ENCODE measurements around the gene CAMK1. TPM values are rescaled to one million over a fixed set of nuclear protein-coding genes. Genes with fewer than 3 reads are reported as not detected.

Gene CAMK1
- total and polyA plus RNA-seq, 3 experiments from 2014 or later: 2.9 to 27.4 (median 27.0) TPM

DNA sequence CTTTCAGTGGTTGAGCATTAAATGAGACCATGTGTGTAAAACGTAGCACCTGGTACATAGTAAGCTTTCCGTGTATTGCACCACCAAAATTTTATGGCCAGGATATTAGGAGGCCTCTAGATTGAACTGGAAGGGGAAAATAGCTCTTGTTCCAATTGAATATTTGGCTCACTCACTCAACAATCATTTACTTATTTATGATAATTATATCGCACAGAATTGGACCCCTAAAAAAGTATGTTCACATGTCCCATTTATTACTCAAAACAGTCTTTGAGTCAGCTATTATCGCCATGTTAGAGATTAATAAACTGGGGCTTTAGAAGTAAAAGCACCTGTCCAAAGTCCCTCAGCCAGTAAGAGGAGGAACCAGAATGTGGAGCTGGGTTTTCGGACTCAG is 35.2 kb upstream of the CAMK1 start:
- H3K4me1 ChIP-seq (ENCODE audit: insufficient read depth, low read length): peaks cover 21% of the 10 kb centered on the region
- peaks cover 28 to 41% (median 40%) of the 10 kb centered on the region in 3 donors for H3K4me1 Mint-ChIP-seq
- ChIA-PET CTCF (interaction anchor here (0.9 to 1.9 kb wide), 3 partner anchors 9 to 55 kb away, joined by 3 to 8 read pairs (median 4); partner anchors contain the start of gene OGG1), POLR2A (interaction anchor here (1.9 kb wide), 1 partner anchor 12 kb away, joined by 7 read pairs; the partner anchor contains the start of genes ARPC4 and TADA3)
- H3K4me3 ChIP-seq (ENCODE audit: low read length): no peak overlapping the region
- H3K36me3 ChIP-seq (ENCODE audit: insufficient read depth, low read length): peaks cover 53% of the 10 kb centered on the region
- H3K27ac Mint-ChIP-seq: peak overlapping the region in 3 of 8 donors; percentile 11 to 75 (median 29)
- H3K36me3 Mint-ChIP-seq: peaks cover 6 to 75% (median 11%) of the 10 kb centered on the region in 3 donors
- no peaks in the 10 kb centered on the region for H3K27me3 ChIP-seq (ENCODE audit: insufficient read depth, low read length, poor library complexity, severe bottlenecking)
- no peaks in the 10 kb centered on the region for H3K27me3 Mint-ChIP-seq
- no peaks in the 10 kb centered on the region for H3K9me3 Mint-ChIP-seq
- DNase-seq: no peak
- no peak overlapping the region for H3K4me3 Mint-ChIP-seq
- no peak overlapping the region for H3K27ac ChIP-seq (ENCODE audit: low read depth, low read length)
- no peaks in the 10 kb centered on the region for H3K9me3 ChIP-seq (ENCODE audit: low read length)

DNA sequence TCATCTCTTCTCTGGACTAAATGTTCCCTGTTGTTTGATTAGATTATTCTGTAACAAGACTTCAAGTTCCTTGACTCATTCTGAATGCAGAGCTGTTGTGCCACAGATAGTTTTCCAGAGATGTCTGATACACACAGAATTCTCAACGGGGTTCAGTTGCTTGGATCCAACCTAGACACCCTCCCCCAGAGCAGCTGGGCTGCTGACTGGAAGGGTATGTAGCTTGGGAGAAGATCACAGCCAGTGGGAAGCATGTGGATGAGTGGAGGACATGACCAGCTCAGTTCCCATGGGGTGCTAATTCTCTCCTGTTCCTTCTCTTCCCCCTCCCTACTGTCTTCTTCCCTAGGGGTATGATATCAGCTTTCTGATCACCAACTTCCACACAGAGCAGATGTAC is 33.7 kb upstream of the CAMK1 start:
- no peak overlapping the region for H3K4me3 Mint-ChIP-seq
- peaks cover 6 to 82% (median 16%) of the 10 kb centered on the region in 3 donors for H3K36me3 Mint-ChIP-seq
- H3K27ac Mint-ChIP-seq: peak overlapping the region in 4 of 8 donors; percentile 23 to 70 (median 39)
- H3K9me3 Mint-ChIP-seq: no peaks in the 10 kb centered on the region
- no peak for DNase-seq
- CTCF ChIA-PET: interaction anchor here (1.9 kb wide), 1 partner anchor 11 kb away, joined by 8 read pairs; no protein-coding TSS in a partner anchor
- Histone ChIP-seq H3K4me3 (ENCODE audit: low read length) (no peak overlapping the region), H3K9me3 (ENCODE audit: low read length) (no peaks in the 10 kb centered on the region), H3K36me3 (ENCODE audit: insufficient read depth, low read length) (peaks cover 65% of the 10 kb centered on the region), H3K4me1 (ENCODE audit: insufficient read depth, low read length) (peaks cover 10% of the 10 kb centered on the region), H3K27ac (ENCODE audit: low read depth, low read length) (no peak overlapping the region), H3K27me3 (ENCODE audit: insufficient read depth, low read length, poor library complexity, severe bottlenecking) (no peaks in the 10 kb centered on the region)
- POLR2A ChIA-PET: interaction anchor here (0.6 kb wide), 1 partner anchor 118 kb away, joined by 3 read pairs; no protein-coding TSS in a partner anchor
- peaks cover 23 to 39% (median 28%) of the 10 kb centered on the region in 3 donors for H3K4me1 Mint-ChIP-seq
- H3K27me3 Mint-ChIP-seq: no peaks in the 10 kb centered on the region

DNA sequence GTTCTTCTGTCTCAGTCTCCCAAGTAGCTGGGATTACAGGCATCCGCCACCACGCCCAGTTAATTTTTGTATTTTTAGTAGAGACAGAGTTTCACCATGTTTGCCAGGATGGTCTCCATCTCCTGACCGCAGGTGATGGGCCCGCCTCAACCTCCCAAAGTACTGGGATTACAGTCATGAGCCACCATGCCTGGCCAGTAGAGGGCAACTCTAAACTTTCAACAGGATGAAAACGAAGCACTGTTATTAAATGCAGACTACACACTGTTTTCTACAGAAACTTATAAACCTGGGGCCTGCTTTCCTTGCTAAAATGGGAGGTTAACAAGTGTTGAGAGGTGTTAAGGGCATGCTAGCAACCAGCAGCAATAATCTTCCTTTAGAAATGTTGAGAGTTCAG is 30.8 kb upstream of the CAMK1 start:
- no peaks in the 10 kb centered on the region for H3K27me3 ChIP-seq (ENCODE audit: insufficient read depth, low read length, poor library complexity, severe bottlenecking)
- peaks cover 26 to 43% (median 34%) of the 10 kb centered on the region in 3 donors for H3K4me1 Mint-ChIP-seq
- CTCF ChIA-PET: interaction anchor here (1.4 kb wide), 1 partner anchor 146 kb away, joined by 3 read pairs; no protein-coding TSS in a partner anchor

DNA sequence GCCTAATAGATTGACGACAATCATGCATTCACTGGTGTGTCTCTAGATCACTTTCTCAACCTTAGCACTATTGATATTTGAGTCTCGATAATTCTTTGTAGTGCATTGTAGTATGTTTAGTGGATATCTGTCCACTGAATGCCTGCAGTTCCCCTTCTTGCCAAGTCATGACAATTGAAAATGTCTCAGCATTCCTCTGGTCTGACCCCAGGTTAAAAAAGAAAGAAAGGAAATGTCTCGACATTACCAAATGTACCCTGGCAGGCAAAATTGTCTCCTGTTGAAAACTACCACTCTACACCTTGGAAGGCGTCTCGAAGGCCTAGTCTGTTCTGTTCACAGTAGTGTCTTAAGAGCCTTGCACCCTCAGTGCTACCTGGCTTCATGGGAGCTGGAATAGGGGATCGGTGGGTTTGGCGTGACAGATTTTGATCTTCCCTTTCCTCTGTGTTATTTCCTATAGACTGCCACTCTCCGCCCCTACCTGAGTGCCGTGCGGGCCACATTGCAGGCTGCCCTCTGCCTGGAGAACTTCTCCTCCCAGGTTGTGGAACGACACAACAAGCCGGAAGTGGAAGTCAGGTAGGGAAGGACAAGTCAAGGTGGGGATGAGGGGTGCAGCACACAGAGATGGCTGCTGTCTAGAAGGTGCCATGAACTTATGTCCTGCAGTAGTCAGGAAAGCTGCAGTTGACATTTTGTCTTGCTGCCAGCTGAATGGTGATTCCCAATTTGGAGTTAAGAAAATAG is 27.6 kb upstream of the CAMK1 start:
- POLR2A ChIA-PET: interaction anchor here (0.7 kb wide), 1 partner anchor 38 kb away, joined by 7 read pairs; no protein-coding TSS in a partner anchor
- no peaks in the 10 kb centered on the region for H3K27me3 ChIP-seq (ENCODE audit: insufficient read depth, low read length, poor library complexity, severe bottlenecking)
- peaks cover 0 to 1% of the 10 kb centered on the region in 2 donors for H3K27me3 Mint-ChIP-seq
- no peak overlapping the region for H3K27ac ChIP-seq (ENCODE audit: low read depth, low read length)
- peaks cover 32% of the 10 kb centered on the region for H3K4me1 ChIP-seq (ENCODE audit: insufficient read depth, low read length)
- peaks cover 8 to 79% (median 16%) of the 10 kb centered on the region in 3 donors for H3K36me3 Mint-ChIP-seq
- no peak overlapping the region for H3K4me3 ChIP-seq (ENCODE audit: low read length)
- CTCF ChIA-PET: interaction anchor here (0.6 to 1.5 kb wide), 3 partner anchors 10 to 131 kb away, joined by 3 to 4 read pairs (median 3); no protein-coding TSS in a partner anchor
- peaks cover 45% of the 10 kb centered on the region for H3K36me3 ChIP-seq (ENCODE audit: insufficient read depth, low read length)
- H3K27ac Mint-ChIP-seq: peak overlapping the region in 4 of 8 donors; percentile 2 to 63 (median 48)
- H3K4me3 Mint-ChIP-seq: peak overlapping the region in 1 of 7 donors; percentile 48
- no peak for DNase-seq
- peaks cover 39 to 60% (median 45%) of the 10 kb centered on the region in 3 donors for H3K4me1 Mint-ChIP-seq
- H3K9me3 Mint-ChIP-seq: no peaks in the 10 kb centered on the region
- H3K9me3 ChIP-seq (ENCODE audit: low read length): no peaks in the 10 kb centered on the region

More for the DNA sequence above, 30.8 kb upstream of the CAMK1 start:
- no peaks in the 10 kb centered on the region for H3K9me3 ChIP-seq (ENCODE audit: low read length)
- H3K4me3 Mint-ChIP-seq: no peak overlapping the region
- H3K36me3 Mint-ChIP-seq: peaks cover 11 to 83% (median 21%) of the 10 kb centered on the region in 3 donors
- no peak overlapping the region for H3K27ac ChIP-seq (ENCODE audit: low read depth, low read length)
- H3K4me3 ChIP-seq (ENCODE audit: low read length): no peak overlapping the region
- H3K27me3 Mint-ChIP-seq: no peaks in the 10 kb centered on the region
- H3K36me3 ChIP-seq (ENCODE audit: insufficient read depth, low read length): peaks cover 73% of the 10 kb centered on the region
- peaks cover 10% of the 10 kb centered on the region for H3K4me1 ChIP-seq (ENCODE audit: insufficient read depth, low read length)
- no peaks in the 10 kb centered on the region for H3K9me3 Mint-ChIP-seq
- no peak for DNase-seq
- H3K27ac Mint-ChIP-seq: no peak overlapping the region
- POLR2A ChIA-PET: interaction anchor here (0.7 to 1.4 kb wide), 2 partner anchors 9 to 177 kb away, joined by 6 to 9 read pairs; partner anchors contain the start of gene TTLL3

DNA sequence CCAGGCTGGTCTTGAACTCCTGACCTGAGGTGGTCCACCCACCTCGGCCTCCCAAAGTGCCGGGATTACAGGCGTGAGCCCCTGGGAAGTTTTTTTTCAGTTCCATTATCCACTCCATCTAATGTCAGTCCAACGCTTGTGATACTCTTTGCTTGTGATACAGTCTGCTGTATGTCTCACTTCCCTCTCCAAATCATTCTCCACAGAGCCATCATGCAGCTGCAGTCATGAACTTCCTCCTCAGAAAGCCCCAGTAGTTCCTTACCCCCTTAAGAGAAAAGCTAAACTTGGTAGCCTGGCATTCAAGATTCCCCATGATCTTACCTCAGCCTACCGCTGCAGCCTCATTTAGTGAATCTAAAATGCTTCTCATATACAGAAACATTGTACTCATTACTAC is 25.5 kb upstream of the CAMK1 start:
- no peaks in the 10 kb centered on the region for H3K27me3 ChIP-seq (ENCODE audit: insufficient read depth, low read length, poor library complexity, severe bottlenecking)
- ChIA-PET CTCF (interaction anchor here (2.2 kb wide), 1 partner anchor 13 kb away, joined by 4 read pairs; no protein-coding TSS in a partner anchor), POLR2A (no interaction called here)
- Mint-ChIP-seq H3K9me3 (no peaks in the 10 kb centered on the region), H3K27ac (peak overlapping the region; percentile 49 to 96 (median 78)), H3K36me3 (peaks cover 8 to 71% (median 19%) of the 10 kb centered on the region in 3 donors), H3K27me3 (peaks cover 0 to 1% of the 10 kb centered on the region in 2 donors), H3K4me1 (peaks cover 54 to 79% (median 64%) of the 10 kb centered on the region in 3 donors), H3K4me3 (peak overlapping the region; percentile 49 to 98 (median 81))
- H3K4me3 ChIP-seq (ENCODE audit: low read length): no peak overlapping the region
- no peak overlapping the region for H3K27ac ChIP-seq (ENCODE audit: low read depth, low read length)
- peaks cover 49% of the 10 kb centered on the region for H3K4me1 ChIP-seq (ENCODE audit: insufficient read depth, low read length)
- H3K9me3 ChIP-seq (ENCODE audit: low read length): no peaks in the 10 kb centered on the region
- no peak for DNase-seq
- peaks cover 33% of the 10 kb centered on the region for H3K36me3 ChIP-seq (ENCODE audit: insufficient read depth, low read length)

DNA sequence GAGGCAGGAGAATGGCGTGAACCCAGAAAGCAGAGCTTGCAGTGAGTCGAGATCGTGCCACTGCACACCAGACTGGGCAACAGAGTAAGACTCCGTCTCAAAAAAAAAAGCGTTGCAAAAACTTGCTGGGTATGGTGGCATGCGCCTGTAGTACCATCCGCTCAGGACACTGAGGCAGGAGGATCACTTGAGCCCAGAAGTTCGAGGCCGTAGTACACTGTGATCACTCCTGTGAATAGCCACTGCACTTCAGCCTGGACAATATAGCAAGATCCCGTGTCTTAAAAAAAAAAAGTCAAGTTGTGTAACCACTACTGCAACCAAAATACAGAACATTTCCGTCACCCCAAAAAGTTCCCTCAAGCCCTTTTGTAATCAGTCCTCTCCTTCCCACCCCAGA is 24.7 kb upstream of the CAMK1 start:
- H3K27ac Mint-ChIP-seq: peak overlapping the region in 7 of 8 donors; percentile 44 to 99 (median 80)
- ChIA-PET CTCF (no interaction called here), POLR2A (no interaction called here)
- Histone ChIP-seq H3K36me3 (ENCODE audit: insufficient read depth, low read length) (peaks cover 33% of the 10 kb centered on the region), H3K9me3 (ENCODE audit: low read length) (no peaks in the 10 kb centered on the region), H3K4me1 (ENCODE audit: insufficient read depth, low read length) (peaks cover 52% of the 10 kb centered on the region), H3K4me3 (ENCODE audit: low read length) (no peak overlapping the region), H3K27ac (ENCODE audit: low read depth, low read length) (no peak overlapping the region), H3K27me3 (ENCODE audit: insufficient read depth, low read length, poor library complexity, severe bottlenecking) (no peaks in the 10 kb centered on the region)
- H3K4me1 Mint-ChIP-seq: peaks cover 53 to 76% (median 70%) of the 10 kb centered on the region in 3 donors
- H3K9me3 Mint-ChIP-seq: no peaks in the 10 kb centered on the region
- peaks cover 0 to 1% of the 10 kb centered on the region in 2 donors for H3K27me3 Mint-ChIP-seq
- H3K36me3 Mint-ChIP-seq: peaks cover 8 to 71% (median 17%) of the 10 kb centered on the region in 3 donors
- peak overlapping the region; percentile 76 to 99 (median 97) for H3K4me3 Mint-ChIP-seq
- DNase-seq: no peak

DNA sequence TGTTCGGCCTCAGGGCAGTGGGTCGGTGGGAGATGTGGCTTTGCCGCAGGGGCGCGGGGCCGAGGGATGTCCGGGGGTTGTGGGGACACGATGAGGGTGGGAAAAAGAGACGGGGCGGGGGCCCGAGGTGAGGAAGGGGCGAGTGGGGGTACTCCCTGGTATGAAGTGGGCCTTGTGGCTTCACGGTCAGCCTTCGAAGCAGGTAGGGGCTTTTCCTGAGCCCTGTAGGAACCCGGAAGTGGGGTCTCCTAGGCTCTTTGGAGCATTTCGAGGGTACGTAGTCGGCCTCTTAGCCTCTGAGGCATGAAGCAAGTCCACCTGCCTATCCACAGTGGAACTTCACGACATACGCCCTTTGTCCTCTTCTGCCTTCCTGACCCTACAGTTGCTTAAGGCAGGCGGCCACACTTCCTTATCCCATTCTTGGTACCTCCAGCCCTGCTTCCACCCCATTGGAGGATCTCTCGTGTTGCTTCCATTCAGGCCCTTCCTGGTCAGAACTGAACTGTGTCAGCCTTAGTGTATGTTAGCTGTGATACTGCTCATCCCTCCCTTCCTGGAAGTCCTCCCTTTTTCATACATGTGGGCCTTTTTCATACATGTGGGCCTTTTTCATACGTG is 23.5 kb upstream of the CAMK1 start:
- peaks cover 54 to 76% (median 68%) of the 10 kb centered on the region in 3 donors for H3K4me1 Mint-ChIP-seq
- Histone ChIP-seq H3K9me3 (ENCODE audit: low read length) (no peaks in the 10 kb centered on the region), H3K4me3 (ENCODE audit: low read length) (peak overlapping the region; percentile 88), H3K27me3 (ENCODE audit: insufficient read depth, low read length, poor library complexity, severe bottlenecking) (no peaks in the 10 kb centered on the region), H3K27ac (ENCODE audit: low read depth, low read length) (peak overlapping the region; percentile 97), H3K36me3 (ENCODE audit: insufficient read depth, low read length) (peaks cover 29% of the 10 kb centered on the region), H3K4me1 (ENCODE audit: insufficient read depth, low read length) (peaks cover 52% of the 10 kb centered on the region)
- peak overlapping the region; percentile 95 to 99 (median 97) for H3K4me3 Mint-ChIP-seq
- ChIA-PET POLR2A (interaction anchor here (0.6 to 3.0 kb wide), 19 partner anchors 12 to 455 kb away, joined by 3 to 37 read pairs (median 5); partner anchors contain the start of genes BRPF1, CAMK1, CRELD1 and JAGN1), CTCF (interaction anchor here (0.7 to 1.2 kb wide), 13 partner anchors 8 to 528 kb away, joined by 3 to 8 read pairs (median 4); partner anchors contain the start of genes CRELD1, OGG1, SEC13 and TTLL3)
- H3K27ac Mint-ChIP-seq: peak overlapping the region; percentile 90 to 100 (median 99)
- H3K36me3 Mint-ChIP-seq: peaks cover 8 to 69% (median 18%) of the 10 kb centered on the region in 3 donors
- peaks cover 0 to 1% of the 10 kb centered on the region in 2 donors for H3K27me3 Mint-ChIP-seq
- peak in 1 of 5 donors; percentile 28 for DNase-seq
- H3K9me3 Mint-ChIP-seq: no peaks in the 10 kb centered on the region

Measured in CD8-positive, alpha-beta memory T cell (primary cell).